HCT116 (cell line): ENCODE results near the gene SHH.

Experiments
- CEBPB ChIP-seq: IDR thresholded peaks from 2 replicates; pipeline ENCODE4 v1.6.1; 2012; ENCODE audit warnings: low read depth
- EZH2 ChIP-seq: fragments of 200-600 bp; sonication (generic); IDR thresholded peaks from 2 replicates; pipeline ENCODE4 v1.6.1; 2017; ENCODE audit warnings: antibody characterized with exemption, mixed run types
- EZH2phosphoT487 ChIP-seq: fragments of 200-600 bp; IDR thresholded peaks from 2 replicates; pipeline ENCODE4 v1.6.1; 2018; ENCODE audit warnings: antibody characterized with exemption, borderline replicate concordance
- MAX ChIP-seq: IDR thresholded peaks from 2 replicates; pipeline ENCODE4 v1.6.1; 2012
- POLR2A ChIP-seq: IDR thresholded peaks from 2 replicates; pipeline ENCODE4 v1.7.0; 2011; ENCODE audit warnings: borderline replicate concordance; ENCODE audit not compliant: insufficient read depth, insufficient read length; ENCODE audit errors: extremely low read depth
- TF ChIP-seq, protein P1 (sequence below), 3 experiments: fragments of 200-600 bp in 1 of 3; sonication (generic) in 1 of 3; IDR thresholded peaks in 2 of 3; conservative IDR thresholded peaks in 1 of 3; 2 replicates each; pipeline ENCODE4 v1.5.1; 2012 to 2017; ENCODE audit warnings: low read depth in 2 of 3, low read length in 2 of 3, antibody characterized with exemption in 1 of 3, borderline replicate concordance in 1 of 3, control low read depth in 1 of 3, mild to moderate bottlenecking in 1 of 3, mixed read lengths in 1 of 3, mixed run types in 1 of 3, moderate library complexity in 1 of 3; ENCODE audit not compliant: insufficient read depth in 1 of 3

DNA sequence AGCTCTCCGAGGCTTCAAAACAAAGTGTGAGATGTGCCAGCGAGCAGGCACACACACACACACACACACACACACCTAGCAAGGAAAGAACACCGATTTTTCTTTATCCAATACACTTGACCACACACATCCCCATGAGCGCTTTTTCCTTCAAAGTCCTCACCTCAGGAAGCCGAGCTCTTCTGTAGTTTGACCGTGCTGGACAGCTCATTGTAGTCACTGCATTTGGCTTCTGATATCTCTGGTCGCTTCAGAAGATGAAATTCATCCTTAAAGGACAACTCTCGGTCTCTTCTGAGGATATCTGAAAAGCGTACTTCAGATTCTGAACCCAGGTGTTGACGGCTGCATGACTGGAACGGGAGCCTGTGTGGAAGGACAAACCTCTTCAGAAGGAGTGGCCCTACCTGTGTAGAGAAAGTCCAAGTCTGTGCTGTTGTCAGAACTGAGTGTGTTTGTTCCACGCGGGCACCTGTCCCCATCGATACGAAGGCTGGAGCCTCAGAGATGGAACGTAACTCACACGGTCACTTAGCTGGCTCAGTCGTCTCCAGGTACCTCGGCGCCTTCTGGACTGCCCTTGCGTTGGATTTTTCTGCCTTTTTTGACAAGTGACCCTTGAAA is 28.1 kb upstream of the SHH start:
- TF ChIP-seq MAX = no peak
- TF ChIP-seq, protein P1, sequence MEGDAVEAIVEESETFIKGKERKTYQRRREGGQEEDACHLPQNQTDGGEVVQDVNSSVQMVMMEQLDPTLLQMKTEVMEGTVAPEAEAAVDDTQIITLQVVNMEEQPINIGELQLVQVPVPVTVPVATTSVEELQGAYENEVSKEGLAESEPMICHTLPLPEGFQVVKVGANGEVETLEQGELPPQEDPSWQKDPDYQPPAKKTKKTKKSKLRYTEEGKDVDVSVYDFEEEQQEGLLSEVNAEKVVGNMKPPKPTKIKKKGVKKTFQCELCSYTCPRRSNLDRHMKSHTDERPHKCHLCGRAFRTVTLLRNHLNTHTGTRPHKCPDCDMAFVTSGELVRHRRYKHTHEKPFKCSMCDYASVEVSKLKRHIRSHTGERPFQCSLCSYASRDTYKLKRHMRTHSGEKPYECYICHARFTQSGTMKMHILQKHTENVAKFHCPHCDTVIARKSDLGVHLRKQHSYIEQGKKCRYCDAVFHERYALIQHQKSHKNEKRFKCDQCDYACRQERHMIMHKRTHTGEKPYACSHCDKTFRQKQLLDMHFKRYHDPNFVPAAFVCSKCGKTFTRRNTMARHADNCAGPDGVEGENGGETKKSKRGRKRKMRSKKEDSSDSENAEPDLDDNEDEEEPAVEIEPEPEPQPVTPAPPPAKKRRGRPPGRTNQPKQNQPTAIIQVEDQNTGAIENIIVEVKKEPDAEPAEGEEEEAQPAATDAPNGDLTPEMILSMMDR (IDR thresholded peaks at IDR 0.05 in 2 of 3, conservative IDR thresholded peaks at IDR 0.05 in 1 of 3; ENCODE audit: borderline replicate concordance in 1 of 3, insufficient read depth in 1 of 3, low read depth in 2 of 3, low read length in 2 of 3) = no peak
- TF ChIP-seq EZH2 = no peak
- no peak for TF ChIP-seq EZH2phosphoT487
- TF ChIP-seq POLR2A = no peak
- TF ChIP-seq CEBPB = no peak
